ENCODE measurements around the gene BAX.

BAX gene

GRCh38 chr19:48962849-48963165 lies 8.1 kb downstream of the BAX start:
- Histone ChIP-seq H3K4me3 (no peak overlapping the region), H3K27ac (peak overlapping the region; percentile 93 to 94)
- DNase-seq (ENCODE audit: low spot score) = no peak
- TF ChIP-seq CTCF (IDR thresholded peaks at IDR 0.05) = no peak

- Histone ChIP-seq H3K27ac (peak overlapping the region; percentile 93 to 94), H3K4me3 (peak overlapping the region; percentile 87)
- peak; percentile 89 for DNase-seq (ENCODE audit: low spot score)
- no peak for TF ChIP-seq CTCF (IDR thresholded peaks at IDR 0.05)
Measured at GRCh38 chr19:48963371-48964204, 8.9 kb downstream of the BAX start.

GRCh38 chr19:48964205-48965039 lies 9.7 kb downstream of the BAX start:
- no peak for DNase-seq (ENCODE audit: low spot score)
- peak overlapping the region; percentile 93 to 94 for H3K27ac ChIP-seq
- H3K4me3 ChIP-seq = peak overlapping the region; percentile 87
- no peak for TF ChIP-seq CTCF (IDR thresholded peaks at IDR 0.05)

GRCh38 chr19:48965040-48965805 lies 10.5 kb downstream of the BAX start, which contains the start of gene FTL:
Gene FTL (plus strand): TSS chr19:48965309. CDS start chr19:48965508, 199 bp downstream.
- Histone ChIP-seq H3K27ac (peak within 1 kb of the TSS; percentile 93 to 94), H3K4me3 (peak within 1 kb of the TSS; percentile 87)
- TF ChIP-seq CTCF (IDR thresholded peaks at IDR 0.05) = no peak
- peak; percentile 99 for DNase-seq (ENCODE audit: low spot score)

- H3K4me3 ChIP-seq = peak overlapping the region; percentile 87
- peak; percentile 92 for DNase-seq (ENCODE audit: low spot score)
- no peak for TF ChIP-seq CTCF (IDR thresholded peaks at IDR 0.05)
- H3K27ac ChIP-seq = peak overlapping the region; percentile 93 to 94
Measured at GRCh38 chr19:48965806-48966540, 11.3 kb downstream of the BAX start.

Data from coronary artery (tissue), 2 donors.